ENCODE data around the gene ROS1. TPM values are rescaled to one million over a fixed set of nuclear protein-coding genes. Genes with fewer than 3 reads are reported as not detected.

Gene ROS1
- total RNA-seq, 4 donors from 2014 or later: 0.18 to 0.94 (median 0.47) TPM; not detected in 1

DNA sequence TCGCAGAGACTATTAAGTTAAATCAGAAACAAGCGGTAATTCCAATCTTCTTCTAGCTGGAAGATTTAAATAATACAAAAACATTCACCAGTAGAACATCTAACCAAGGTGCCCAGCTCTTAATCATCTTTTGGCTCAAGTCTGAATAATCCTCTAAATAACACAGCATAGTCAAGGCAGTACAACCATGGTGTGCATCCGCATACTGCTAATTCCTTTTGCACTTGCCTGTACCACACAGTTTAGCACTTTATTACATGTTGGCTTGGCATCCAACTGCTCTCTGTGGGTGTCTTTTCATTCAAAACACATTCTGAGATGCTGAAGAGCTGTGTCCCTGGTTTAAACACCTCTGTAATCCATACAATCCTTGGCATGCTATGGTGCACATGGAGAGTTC is 118.1 kb downstream of the ROS1 start:
- H3K9me3 ChIP-seq: no peaks in the 10 kb centered on the region
- no peaks in the 10 kb centered on the region for H3K36me3 ChIP-seq
- no peaks in the 10 kb centered on the region for H3K4me1 ChIP-seq
- no peak for DNase-seq
- no peak for TF ChIP-seq POLR2A (IDR thresholded peaks at IDR 0.05)
- TF ChIP-seq, protein P1, sequence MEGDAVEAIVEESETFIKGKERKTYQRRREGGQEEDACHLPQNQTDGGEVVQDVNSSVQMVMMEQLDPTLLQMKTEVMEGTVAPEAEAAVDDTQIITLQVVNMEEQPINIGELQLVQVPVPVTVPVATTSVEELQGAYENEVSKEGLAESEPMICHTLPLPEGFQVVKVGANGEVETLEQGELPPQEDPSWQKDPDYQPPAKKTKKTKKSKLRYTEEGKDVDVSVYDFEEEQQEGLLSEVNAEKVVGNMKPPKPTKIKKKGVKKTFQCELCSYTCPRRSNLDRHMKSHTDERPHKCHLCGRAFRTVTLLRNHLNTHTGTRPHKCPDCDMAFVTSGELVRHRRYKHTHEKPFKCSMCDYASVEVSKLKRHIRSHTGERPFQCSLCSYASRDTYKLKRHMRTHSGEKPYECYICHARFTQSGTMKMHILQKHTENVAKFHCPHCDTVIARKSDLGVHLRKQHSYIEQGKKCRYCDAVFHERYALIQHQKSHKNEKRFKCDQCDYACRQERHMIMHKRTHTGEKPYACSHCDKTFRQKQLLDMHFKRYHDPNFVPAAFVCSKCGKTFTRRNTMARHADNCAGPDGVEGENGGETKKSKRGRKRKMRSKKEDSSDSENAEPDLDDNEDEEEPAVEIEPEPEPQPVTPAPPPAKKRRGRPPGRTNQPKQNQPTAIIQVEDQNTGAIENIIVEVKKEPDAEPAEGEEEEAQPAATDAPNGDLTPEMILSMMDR (IDR thresholded peaks at IDR 0.05): no peak
- H3K27ac ChIP-seq: no peak overlapping the region
- H3K4me3 ChIP-seq: no peak overlapping the region
- H3K27me3 ChIP-seq: no peaks in the 10 kb centered on the region

DNA sequence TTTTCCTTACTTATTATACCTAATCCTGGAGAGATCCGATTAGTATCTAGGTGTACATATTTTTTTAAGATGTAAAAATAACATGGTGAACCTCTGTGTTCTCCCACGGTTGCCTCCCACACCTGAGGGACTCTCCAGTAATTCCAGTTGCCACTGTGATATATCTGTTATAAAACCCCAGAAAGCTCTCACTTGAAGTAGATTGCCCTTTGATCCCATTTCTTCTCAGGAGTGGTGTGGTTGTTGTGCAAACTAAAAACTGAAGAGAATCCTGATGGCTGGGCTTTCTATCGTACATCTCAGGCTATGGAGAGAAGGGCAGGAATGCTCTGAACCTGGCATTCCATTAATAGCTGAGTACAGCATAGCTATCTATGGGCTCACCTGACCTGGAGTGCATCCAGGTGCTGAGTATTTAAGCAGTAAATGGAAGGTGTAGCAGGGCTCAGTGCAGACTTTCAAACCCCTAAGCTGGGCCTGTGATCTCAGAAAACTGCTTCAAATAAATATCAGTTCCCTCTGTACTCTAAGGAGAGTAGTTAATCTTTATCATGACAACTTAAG is 119.4 kb downstream of the ROS1 start:
- no peaks in the 10 kb centered on the region for H3K4me1 ChIP-seq
- H3K4me3 ChIP-seq: no peak overlapping the region
- H3K9me3 ChIP-seq: no peaks in the 10 kb centered on the region
- TF ChIP-seq, protein P1 (IDR thresholded peaks at IDR 0.05): no peak
- no peak for TF ChIP-seq POLR2A (IDR thresholded peaks at IDR 0.05)
- no peak for DNase-seq
- H3K36me3 ChIP-seq: no peaks in the 10 kb centered on the region
- H3K27ac ChIP-seq: no peak overlapping the region
- no peaks in the 10 kb centered on the region for H3K27me3 ChIP-seq

DNA sequence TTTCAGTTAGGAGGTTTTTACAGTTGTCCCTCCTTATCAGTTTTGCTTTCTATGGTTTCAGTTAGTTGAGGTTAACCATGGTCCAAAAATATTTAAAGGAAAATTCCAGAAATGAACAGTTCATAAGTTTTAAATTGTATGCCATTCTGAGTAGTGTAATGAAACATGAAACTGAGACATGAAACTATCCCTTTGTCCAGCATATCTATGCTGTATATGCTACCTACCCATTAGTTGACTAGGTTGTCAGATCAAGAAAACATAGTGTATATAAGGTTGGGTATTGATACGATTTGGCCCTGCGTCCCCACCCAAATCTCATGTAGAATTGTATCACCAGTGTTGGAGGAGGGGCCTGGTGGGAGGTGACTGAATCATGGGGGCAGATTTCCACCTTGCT is 121.3 kb downstream of the ROS1 start:
- no peaks in the 10 kb centered on the region for H3K27me3 ChIP-seq
- no peak overlapping the region for H3K4me3 ChIP-seq
- no peaks in the 10 kb centered on the region for H3K9me3 ChIP-seq
- TF ChIP-seq POLR2A (IDR thresholded peaks at IDR 0.05): no peak
- TF ChIP-seq, protein P1 (IDR thresholded peaks at IDR 0.05): no peak
- DNase-seq: no peak
- H3K4me1 ChIP-seq: no peaks in the 10 kb centered on the region
- H3K27ac ChIP-seq: no peak overlapping the region
- no peaks in the 10 kb centered on the region for H3K36me3 ChIP-seq

DNA sequence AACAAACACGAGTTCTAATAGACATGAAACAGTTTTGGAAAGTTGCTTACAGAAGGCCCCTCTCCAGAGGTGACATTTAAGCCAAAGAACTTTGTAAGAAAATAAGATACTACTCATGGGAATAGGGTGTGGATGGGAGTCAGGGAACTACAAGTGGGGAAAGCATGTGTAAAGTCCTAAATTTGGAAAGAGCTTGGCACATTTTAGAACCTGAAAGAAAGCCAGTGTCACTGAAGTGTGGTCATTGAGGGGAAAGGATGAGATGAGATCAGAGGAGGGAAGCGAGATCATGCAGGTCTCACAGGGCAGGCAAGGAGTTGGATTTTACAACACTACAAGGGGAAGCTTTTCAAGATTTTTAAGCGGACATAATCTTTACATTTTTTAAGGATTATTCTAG is 122.4 kb downstream of the ROS1 start:
- Histone ChIP-seq H3K27me3 (no peaks in the 10 kb centered on the region), H3K36me3 (no peaks in the 10 kb centered on the region), H3K4me3 (no peak overlapping the region), H3K9me3 (no peaks in the 10 kb centered on the region), H3K27ac (no peak overlapping the region), H3K4me1 (no peaks in the 10 kb centered on the region)
- no peak for TF ChIP-seq POLR2A (IDR thresholded peaks at IDR 0.05)
- TF ChIP-seq, protein P1 (IDR thresholded peaks at IDR 0.05): no peak
- DNase-seq: no peak

DNA sequence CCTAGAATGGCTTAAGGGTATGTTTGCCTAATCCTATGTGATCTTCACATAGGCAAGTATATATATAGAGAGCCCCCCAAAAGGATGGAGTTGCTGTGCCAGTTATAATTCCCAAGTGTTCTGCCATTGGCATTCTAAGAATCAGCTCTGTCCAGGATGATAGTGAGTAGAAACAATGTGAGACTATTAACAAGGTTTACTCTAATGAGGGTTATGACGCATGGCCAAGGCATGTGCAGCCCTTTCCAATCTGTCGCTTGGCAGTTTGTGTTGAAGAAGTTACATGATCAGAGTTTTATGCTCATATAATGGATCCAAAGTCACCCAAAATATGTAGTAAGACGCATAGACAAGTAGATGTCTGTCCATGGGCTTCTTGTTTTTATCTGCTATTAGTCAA is 126.8 kb downstream of the ROS1 start:
- no peaks in the 10 kb centered on the region for H3K36me3 ChIP-seq
- H3K9me3 ChIP-seq: no peaks in the 10 kb centered on the region
- H3K27me3 ChIP-seq: no peaks in the 10 kb centered on the region
- no peak for DNase-seq
- no peak for TF ChIP-seq POLR2A (IDR thresholded peaks at IDR 0.05)
- TF ChIP-seq, protein P1 (IDR thresholded peaks at IDR 0.05): no peak
- H3K27ac ChIP-seq: no peak overlapping the region
- H3K4me1 ChIP-seq: no peaks in the 10 kb centered on the region
- H3K4me3 ChIP-seq: no peak overlapping the region
